ENCODE data around the gene GBF1. TPM values are rescaled to one million over a fixed set of nuclear protein-coding genes. Genes with fewer than 3 reads are reported as not detected.
"Not testable (repeated sequence)": the region's sequence is repeated elsewhere in the genome, so short reads cannot be mapped to it uniquely, and the experiment has no call there.

The GBF1 gene
- total RNA-seq, 1 experiment from 2014 or later: 50.6 TPM

DNA sequence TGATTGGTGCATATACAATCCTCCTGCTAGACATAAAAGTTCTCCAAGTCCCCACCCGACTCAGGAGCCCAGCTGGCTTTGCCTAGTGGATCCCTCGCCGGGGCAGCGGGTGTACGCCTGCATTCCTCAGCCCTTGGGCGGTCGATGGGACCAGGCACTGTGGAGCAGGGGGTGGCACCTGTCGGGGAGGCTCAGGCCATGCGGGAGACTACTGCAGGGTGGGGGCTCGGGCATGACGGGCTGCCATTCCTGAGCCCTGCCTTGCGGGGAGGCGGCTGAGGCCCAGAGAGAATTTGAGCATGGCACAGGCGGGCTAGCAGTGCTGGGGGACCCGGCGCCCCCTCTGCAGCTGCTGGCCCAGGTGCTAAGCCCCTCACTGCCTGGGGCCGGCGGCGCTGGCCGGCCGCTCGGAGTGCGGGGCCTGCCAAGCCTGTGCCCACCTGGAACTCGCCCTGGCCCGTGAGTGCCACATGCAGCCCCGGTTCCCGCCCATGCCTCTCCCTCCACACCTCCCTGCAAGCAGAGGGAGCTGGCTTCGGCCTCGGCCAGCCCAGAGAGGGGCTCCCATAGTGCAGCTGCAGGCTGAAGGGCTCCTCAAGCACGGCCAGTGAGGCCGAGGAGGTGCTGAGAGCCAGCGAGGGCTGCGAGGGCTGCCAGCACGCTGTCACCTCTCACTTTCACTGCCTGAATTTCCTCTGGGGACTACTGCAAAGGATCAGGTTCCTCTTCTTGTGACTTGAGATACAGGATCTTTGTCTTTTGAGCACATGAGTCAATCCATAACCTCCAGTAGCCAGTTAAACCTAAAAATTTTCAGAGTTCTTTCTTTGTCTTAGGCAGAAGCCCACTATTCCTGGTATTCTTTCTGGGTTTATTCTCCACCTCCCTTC, 44.3 kb upstream of the GBF1 start:
- H3K4me1 Mint-ChIP-seq (ENCODE audit: insufficient read depth, unreplicated experiment): no peaks in the 10 kb centered on the region
- ChIA-PET CTCF (no interaction called here), POLR2A (no interaction called here)
- no peaks in the 10 kb centered on the region for H3K9me3 Mint-ChIP-seq (ENCODE audit: unreplicated experiment)
- TF ChIP-seq, protein P1, sequence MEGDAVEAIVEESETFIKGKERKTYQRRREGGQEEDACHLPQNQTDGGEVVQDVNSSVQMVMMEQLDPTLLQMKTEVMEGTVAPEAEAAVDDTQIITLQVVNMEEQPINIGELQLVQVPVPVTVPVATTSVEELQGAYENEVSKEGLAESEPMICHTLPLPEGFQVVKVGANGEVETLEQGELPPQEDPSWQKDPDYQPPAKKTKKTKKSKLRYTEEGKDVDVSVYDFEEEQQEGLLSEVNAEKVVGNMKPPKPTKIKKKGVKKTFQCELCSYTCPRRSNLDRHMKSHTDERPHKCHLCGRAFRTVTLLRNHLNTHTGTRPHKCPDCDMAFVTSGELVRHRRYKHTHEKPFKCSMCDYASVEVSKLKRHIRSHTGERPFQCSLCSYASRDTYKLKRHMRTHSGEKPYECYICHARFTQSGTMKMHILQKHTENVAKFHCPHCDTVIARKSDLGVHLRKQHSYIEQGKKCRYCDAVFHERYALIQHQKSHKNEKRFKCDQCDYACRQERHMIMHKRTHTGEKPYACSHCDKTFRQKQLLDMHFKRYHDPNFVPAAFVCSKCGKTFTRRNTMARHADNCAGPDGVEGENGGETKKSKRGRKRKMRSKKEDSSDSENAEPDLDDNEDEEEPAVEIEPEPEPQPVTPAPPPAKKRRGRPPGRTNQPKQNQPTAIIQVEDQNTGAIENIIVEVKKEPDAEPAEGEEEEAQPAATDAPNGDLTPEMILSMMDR (IDR thresholded peaks at IDR 0.05; ENCODE audit: unreplicated experiment): no peak
- intact Hi-C loops (cut with micrococcal nuclease): no loop called here
- no TSS peak for BruUV-seq (replicated peaks)
- H3K36me3 Mint-ChIP-seq (ENCODE audit: insufficient read depth, unreplicated experiment): no peaks in the 10 kb centered on the region
- peaks cover 26% of the 10 kb centered on the region for H3K27me3 Mint-ChIP-seq (ENCODE audit: insufficient read depth, unreplicated experiment)
- no peak overlapping the region for H3K4me3 Mint-ChIP-seq (ENCODE audit: unreplicated experiment)
- H3K27ac Mint-ChIP-seq (ENCODE audit: low read depth, unreplicated experiment): no peak overlapping the region
- DNase-seq (ENCODE audit: unreplicated experiment): no peak

DNA sequence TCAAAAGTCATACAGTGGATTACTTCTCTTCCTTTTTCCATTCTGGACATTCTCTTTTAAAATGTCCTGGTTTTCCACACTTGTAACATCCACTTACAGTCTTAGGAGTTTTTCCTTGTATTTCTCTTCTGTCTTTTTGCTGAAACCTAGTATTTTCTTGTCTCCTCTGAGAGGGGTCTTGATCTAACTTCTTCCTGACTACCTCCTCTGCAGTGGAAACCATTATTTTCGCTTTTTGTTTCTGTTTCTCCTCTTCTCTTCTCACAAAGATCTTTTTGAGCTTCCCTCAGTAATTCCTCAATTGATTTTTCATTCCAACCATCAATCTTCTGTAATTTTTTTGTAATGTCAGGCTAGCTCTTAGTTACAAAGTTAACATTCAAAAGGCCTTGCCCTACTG, 42.9 kb upstream of the GBF1 start:
- Mint-ChIP-seq H3K9me3 (ENCODE audit: unreplicated experiment) (no peaks in the 10 kb centered on the region), H3K27me3 (ENCODE audit: insufficient read depth, unreplicated experiment) (peaks cover 26% of the 10 kb centered on the region), H3K27ac (ENCODE audit: low read depth, unreplicated experiment) (no peak overlapping the region), H3K4me3 (ENCODE audit: unreplicated experiment) (no peak overlapping the region), H3K36me3 (ENCODE audit: insufficient read depth, unreplicated experiment) (no peaks in the 10 kb centered on the region), H3K4me1 (ENCODE audit: insufficient read depth, unreplicated experiment) (no peaks in the 10 kb centered on the region)
- intact Hi-C loops (cut with micrococcal nuclease): no loop called here
- POLR2A ChIA-PET: no interaction called here
- no TSS peak for BruUV-seq (replicated peaks)
- DNase-seq (ENCODE audit: unreplicated experiment): no peak
- CTCF ChIA-PET: no interaction called here
- TF ChIP-seq, protein P1 (IDR thresholded peaks at IDR 0.05; ENCODE audit: unreplicated experiment): no peak

DNA sequence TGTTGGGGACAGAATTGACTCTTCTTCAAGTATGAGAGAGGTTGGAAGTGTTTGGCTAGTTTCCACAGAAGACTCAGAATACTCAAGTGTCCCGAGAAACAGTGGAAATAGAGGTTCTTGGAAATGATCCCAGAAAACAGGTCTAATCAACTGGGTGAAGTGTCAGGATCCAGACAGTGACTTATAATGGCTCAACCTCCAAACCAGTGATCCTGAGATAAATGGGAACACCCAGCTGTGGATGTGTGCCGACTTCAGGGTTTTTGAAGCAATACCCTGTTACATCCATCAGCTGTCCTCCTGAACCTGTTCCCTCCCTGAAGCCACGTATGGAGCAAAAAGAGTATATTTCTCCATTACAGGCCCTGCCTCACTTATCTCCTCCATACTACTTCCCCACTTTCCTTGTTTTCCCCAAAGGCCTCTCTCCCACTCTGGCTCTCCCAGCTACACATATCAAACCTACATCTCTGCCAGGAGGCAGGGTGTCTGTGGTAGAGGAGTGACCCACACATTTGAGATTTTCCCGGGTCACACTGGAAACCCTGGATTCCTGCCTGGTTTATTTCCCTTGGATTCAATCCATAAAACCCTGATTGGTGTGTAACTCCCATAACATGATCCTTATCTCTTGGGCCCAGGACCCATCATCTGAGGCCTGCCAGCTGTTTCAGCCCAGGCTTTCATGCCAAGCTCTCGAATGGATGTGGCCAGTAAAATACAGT, 36.9 kb upstream of the GBF1 start:
- Mint-ChIP-seq H3K4me3 (ENCODE audit: unreplicated experiment) (no peak overlapping the region), H3K27ac (ENCODE audit: low read depth, unreplicated experiment) (no peak overlapping the region), H3K36me3 (ENCODE audit: insufficient read depth, unreplicated experiment) (no peaks in the 10 kb centered on the region), H3K9me3 (ENCODE audit: unreplicated experiment) (no peaks in the 10 kb centered on the region), H3K4me1 (ENCODE audit: insufficient read depth, unreplicated experiment) (no peaks in the 10 kb centered on the region), H3K27me3 (ENCODE audit: insufficient read depth, unreplicated experiment) (peaks cover 4% of the 10 kb centered on the region)
- POLR2A ChIA-PET: interaction anchor here (1.3 kb wide), 1 partner anchor 18 kb away, joined by 3 read pairs; no protein-coding TSS in a partner anchor
- CTCF ChIA-PET: interaction anchor here (0.6 to 1.7 kb wide), 7 partner anchors 22 to 349 kb away, joined by 3 to 4 read pairs (median 3); no protein-coding TSS in a partner anchor
- DNase-seq (ENCODE audit: unreplicated experiment): no peak
- no TSS peak for BruUV-seq (replicated peaks)
- TF ChIP-seq, protein P1 (IDR thresholded peaks at IDR 0.05; ENCODE audit: unreplicated experiment): no peak
- intact Hi-C loops (cut with micrococcal nuclease): no loop called here

DNA sequence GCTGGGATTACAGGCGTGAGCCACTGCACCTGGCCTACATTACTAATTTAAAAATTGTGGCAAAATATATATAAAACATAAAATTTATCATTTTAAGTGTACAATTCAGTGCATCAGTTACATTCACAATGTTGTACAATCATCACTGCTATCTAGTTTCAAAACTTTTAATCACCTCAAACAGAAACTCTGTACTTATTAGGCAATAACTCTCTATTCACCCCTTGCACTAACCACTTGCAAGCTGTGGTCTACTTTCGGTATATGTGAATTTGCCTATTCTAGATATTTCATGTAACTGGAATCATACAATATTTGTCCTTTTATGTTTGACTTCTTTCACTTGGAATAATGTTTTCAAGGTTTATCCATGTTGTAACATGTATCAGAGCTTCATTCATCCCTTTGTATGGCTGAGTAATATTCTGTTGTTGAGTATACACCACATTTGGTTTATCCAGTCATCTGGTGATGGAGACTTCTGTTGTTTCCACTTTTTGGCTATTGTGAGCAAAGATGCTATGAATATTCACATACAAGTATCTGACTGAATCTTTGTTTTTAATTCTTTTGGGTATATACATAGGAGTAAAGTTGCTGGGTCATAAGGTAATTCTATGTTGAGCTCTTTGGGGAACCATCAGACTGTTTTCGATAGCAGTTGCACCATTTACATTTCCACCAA, 33.6 kb upstream of the GBF1 start:
- H3K27ac Mint-ChIP-seq (ENCODE audit: low read depth, unreplicated experiment): no peak overlapping the region
- ChIA-PET POLR2A (interaction anchor here (1.4 to 2.4 kb wide), 2 partner anchors 16 to 20 kb away, joined by 4 to 11 read pairs; partner anchors contain the start of gene ELOVL3), CTCF (interaction anchor here (0.8 to 1.4 kb wide), 2 partner anchors 15 to 42 kb away, joined by 4 to 5 read pairs; partner anchors contain the start of gene ELOVL3)
- no TSS peak for BruUV-seq (replicated peaks)
- H3K4me1 Mint-ChIP-seq (ENCODE audit: insufficient read depth, unreplicated experiment): no peaks in the 10 kb centered on the region
- no peaks in the 10 kb centered on the region for H3K27me3 Mint-ChIP-seq (ENCODE audit: insufficient read depth, unreplicated experiment)
- TF ChIP-seq, protein P1 (IDR thresholded peaks at IDR 0.05; ENCODE audit: unreplicated experiment): no peak
- no peaks in the 10 kb centered on the region for H3K36me3 Mint-ChIP-seq (ENCODE audit: insufficient read depth, unreplicated experiment)
- DNase-seq (ENCODE audit: unreplicated experiment): no peak
- H3K4me3 Mint-ChIP-seq (ENCODE audit: unreplicated experiment): no peak overlapping the region
- H3K9me3 Mint-ChIP-seq (ENCODE audit: unreplicated experiment): no peaks in the 10 kb centered on the region
- intact Hi-C loops (cut with micrococcal nuclease): no loop called here

DNA sequence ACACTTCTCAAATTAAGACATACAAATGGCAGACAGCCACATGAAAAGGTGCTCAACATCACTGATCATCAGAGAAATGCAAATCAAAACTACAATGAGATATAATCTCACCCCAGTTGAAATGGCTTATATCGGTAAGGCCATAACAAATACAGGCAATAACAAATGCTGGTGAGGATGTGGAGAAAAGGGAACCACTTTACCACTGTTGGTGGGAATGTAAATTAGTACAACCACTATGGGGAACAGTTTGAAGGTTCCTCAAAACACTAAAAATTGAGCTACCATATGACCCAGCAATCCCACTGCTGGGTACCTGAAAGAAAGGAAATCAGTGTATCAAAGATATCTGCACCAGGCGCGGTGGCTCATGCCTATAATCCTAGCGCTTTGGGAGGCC, 31.7 kb upstream of the GBF1 start:
- H3K27me3 Mint-ChIP-seq (ENCODE audit: insufficient read depth, unreplicated experiment); POLR2A ChIA-PET; intact Hi-C loops (cut with micrococcal nuclease); H3K4me1 Mint-ChIP-seq (ENCODE audit: insufficient read depth, unreplicated experiment); H3K9me3 Mint-ChIP-seq (ENCODE audit: unreplicated experiment); H3K36me3 Mint-ChIP-seq (ENCODE audit: insufficient read depth, unreplicated experiment); DNase-seq (ENCODE audit: unreplicated experiment); H3K4me3 Mint-ChIP-seq (ENCODE audit: unreplicated experiment); H3K27ac Mint-ChIP-seq (ENCODE audit: low read depth, unreplicated experiment); BruUV-seq (replicated peaks): not testable (repeated sequence)
- CTCF ChIA-PET: interaction anchor here (0.6 kb wide), 1 partner anchor 50 kb away, joined by 4 read pairs; no protein-coding TSS in a partner anchor
